Measurements from ENCODE around the gene PROKR2.

PROKR2 gene

DNA sequence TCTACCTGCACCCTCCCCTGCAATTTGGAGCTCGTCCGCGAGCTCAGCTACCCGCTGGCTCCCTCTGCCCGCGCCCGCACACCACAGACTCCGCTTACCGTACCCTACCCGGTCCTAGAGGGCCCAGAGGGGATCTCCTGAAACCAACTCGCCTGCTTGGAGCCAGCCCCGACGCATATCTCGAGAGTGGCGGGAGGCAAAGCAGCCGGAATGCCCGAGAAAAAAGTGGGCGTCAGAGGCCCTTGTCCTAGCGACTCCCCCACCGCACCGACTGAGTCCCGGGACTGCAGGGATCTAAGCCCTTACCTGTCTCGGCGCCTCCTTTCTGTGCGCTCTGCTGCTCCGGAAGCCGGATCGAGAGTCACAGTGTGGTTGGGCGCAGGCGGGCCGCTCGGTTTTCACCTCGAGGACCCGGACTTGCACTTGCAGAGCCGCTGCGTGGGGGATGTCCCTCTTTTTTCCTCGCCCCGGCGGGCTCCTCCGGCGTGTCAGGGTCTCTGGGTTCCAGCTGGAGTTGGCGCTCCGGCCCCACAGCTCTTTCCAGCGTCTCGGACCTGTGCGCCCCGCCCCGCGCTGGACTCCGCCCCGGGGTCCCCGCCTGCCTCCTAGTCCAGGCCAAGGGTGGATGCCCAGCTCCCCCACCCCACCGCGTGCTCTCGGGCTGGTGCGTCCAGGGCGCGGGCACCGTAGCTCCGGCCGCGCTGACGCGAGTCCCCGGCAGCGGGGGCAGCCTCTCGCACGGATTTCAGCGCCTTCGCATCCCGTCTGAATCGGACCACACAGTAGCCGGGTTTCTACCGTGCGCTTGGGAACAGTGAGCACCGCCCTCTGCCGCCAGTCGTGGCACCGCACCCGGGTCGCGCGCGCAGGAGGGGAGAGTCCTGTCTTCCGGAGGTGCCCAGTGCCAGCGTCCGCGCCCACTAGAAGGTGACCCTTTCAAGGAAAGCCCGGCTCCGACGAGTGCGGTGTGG is at the start of gene PROKR2:
Gene PROKR2, minus strand, starts transcription at position 767 of the 971 bp plus-strand sequence. CDS start 2,585 bp downstream, outside the sequence.
- no peak within 1 kb of the TSS for H3K4me3 ChIP-seq (ENCODE audit: low read length in 2 of 2)

DNA sequence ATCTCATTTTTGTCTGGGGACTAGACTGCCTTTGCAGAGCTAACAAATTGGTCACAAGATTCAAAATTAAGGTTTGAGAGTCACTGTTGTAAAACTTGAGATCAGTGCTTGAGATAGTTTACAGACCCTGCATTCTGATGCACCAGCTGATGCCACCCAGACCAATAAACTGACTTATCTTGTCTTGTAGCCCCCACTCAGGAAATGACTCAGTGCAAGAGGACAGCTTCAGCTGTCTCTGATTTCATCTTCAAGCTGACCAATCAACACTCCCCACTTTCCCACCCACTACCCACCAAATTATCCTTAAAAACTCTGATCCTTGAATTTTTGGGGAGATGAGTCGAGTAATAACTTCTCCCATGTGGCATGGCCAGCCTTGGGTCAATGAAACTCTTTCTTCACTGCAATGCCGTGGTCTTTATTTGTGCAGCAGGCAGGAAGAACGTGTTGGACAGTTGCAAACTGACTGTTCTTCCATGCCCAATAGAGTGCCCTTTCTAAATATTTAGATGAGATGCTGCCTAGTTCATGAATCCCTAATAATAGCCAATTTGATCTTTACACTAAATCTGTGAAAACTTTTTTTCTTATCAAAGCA is 48.3 kb upstream of the PROKR2 start:
- no peak overlapping the region for H3K9ac ChIP-seq (ENCODE audit: low read depth in 1 of 2, low read length in 2 of 2)
- H3K36me3 ChIP-seq (ENCODE audit: control insufficient read depth in 2 of 2, insufficient read depth in 2 of 2, low read length in 2 of 2) = no peaks in the 10 kb centered on the region
- no peaks in the 10 kb centered on the region for H3K9me3 ChIP-seq (ENCODE audit: control insufficient read depth in 2 of 2, low read length in 2 of 2)
- H3K4me3 ChIP-seq (ENCODE audit: low read length in 2 of 2) = no peak overlapping the region
- H3K4me1 ChIP-seq (ENCODE audit: control insufficient read depth in 2 of 2, insufficient read depth in 2 of 2, low read length in 2 of 2) = no peaks in the 10 kb centered on the region
- no peak overlapping the region for H3K27ac ChIP-seq (ENCODE audit: low read depth in 2 of 2, low read length in 2 of 2)
- no peaks in the 10 kb centered on the region for H3K27me3 ChIP-seq (ENCODE audit: control insufficient read depth in 2 of 2, insufficient read depth in 2 of 2, low read length in 2 of 2)

More for the DNA sequence above, at the start of gene PROKR2:
- Histone ChIP-seq H3K9ac (ENCODE audit: low read depth in 1 of 2, low read length in 2 of 2) (no peak within 1 kb of the TSS), H3K36me3 (ENCODE audit: control insufficient read depth in 2 of 2, insufficient read depth in 2 of 2, low read length in 2 of 2) (no peaks in the 10 kb centered on the region), H3K27ac (ENCODE audit: low read depth in 2 of 2, low read length in 2 of 2) (no peak within 1 kb of the TSS), H3K4me1 (ENCODE audit: control insufficient read depth in 2 of 2, insufficient read depth in 2 of 2, low read length in 2 of 2) (no peaks in the 10 kb centered on the region), H3K9me3 (ENCODE audit: control insufficient read depth in 2 of 2, low read length in 2 of 2) (no peaks in the 10 kb centered on the region), H3K27me3 (ENCODE audit: control insufficient read depth in 2 of 2, insufficient read depth in 2 of 2, low read length in 2 of 2) (peaks cover 7 to 12% of the 10 kb centered on the region in 2 donors)

DNA sequence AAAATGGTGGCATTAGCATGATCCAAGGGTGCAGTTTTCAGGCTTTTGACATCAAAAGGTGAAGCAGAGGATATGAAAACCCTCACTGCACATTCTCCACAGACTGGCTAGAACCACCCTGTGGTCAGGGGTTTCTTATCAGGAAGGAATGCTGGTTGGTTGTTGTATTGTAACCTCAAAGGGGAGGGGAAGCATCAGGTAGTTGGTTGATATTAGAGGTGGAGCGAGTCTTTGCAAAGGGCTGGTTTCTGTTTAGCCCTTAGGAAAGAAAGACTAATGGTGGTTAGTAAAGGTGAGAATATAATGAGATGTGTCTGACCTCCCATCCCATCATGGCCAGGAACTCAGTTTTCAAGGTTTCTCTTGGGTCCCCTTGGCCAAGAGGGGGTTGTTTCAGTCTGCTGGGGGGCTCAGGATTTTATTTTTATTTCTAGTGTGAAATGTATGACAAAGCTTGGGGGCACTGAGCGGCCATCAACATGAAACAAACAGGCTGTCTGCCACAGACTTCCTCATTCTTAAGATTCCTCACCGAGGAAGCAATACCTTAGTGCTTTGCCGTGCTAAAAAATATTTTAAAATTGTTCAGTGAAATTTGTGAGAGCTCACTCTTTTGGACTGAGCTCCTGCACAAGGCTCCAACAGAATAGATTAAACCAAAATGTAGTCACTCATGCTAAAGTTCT is 47.5 kb upstream of the PROKR2 start:
- H3K36me3 ChIP-seq (ENCODE audit: control insufficient read depth in 2 of 2, insufficient read depth in 2 of 2, low read length in 2 of 2) = no peaks in the 10 kb centered on the region
- H3K9ac ChIP-seq (ENCODE audit: low read depth in 1 of 2, low read length in 2 of 2) = no peak overlapping the region
- no peaks in the 10 kb centered on the region for H3K9me3 ChIP-seq (ENCODE audit: control insufficient read depth in 2 of 2, low read length in 2 of 2)
- no peak overlapping the region for H3K4me3 ChIP-seq (ENCODE audit: low read length in 2 of 2)
- no peak overlapping the region for H3K27ac ChIP-seq (ENCODE audit: low read depth in 2 of 2, low read length in 2 of 2)
- no peaks in the 10 kb centered on the region for H3K4me1 ChIP-seq (ENCODE audit: control insufficient read depth in 2 of 2, insufficient read depth in 2 of 2, low read length in 2 of 2)
- no peaks in the 10 kb centered on the region for H3K27me3 ChIP-seq (ENCODE audit: control insufficient read depth in 2 of 2, insufficient read depth in 2 of 2, low read length in 2 of 2)

DNA sequence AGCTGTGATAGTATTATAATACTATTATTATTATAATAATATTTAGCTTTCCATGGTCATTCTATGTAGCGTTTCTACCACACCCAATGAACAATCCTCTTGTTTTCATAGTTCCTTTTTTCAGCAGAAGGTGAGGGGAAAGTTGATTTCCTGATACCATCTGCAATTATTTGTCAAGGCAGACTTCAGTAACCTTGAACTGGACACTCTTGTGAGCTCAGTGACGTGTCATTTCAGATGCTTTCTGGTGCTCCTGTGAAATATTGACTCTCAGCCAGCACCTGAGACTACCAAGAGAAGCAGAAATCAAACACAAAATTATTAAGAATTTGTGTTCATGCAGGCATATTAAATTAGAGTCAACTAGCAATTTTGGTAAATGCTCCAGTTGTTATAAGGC is 46.0 kb upstream of the PROKR2 start:
- H3K27ac ChIP-seq (ENCODE audit: low read depth in 2 of 2, low read length in 2 of 2) = no peak overlapping the region
- no peaks in the 10 kb centered on the region for H3K27me3 ChIP-seq (ENCODE audit: control insufficient read depth in 2 of 2, insufficient read depth in 2 of 2, low read length in 2 of 2)
- no peaks in the 10 kb centered on the region for H3K36me3 ChIP-seq (ENCODE audit: control insufficient read depth in 2 of 2, insufficient read depth in 2 of 2, low read length in 2 of 2)
- no peaks in the 10 kb centered on the region for H3K9me3 ChIP-seq (ENCODE audit: control insufficient read depth in 2 of 2, low read length in 2 of 2)
- no peak overlapping the region for H3K9ac ChIP-seq (ENCODE audit: low read depth in 1 of 2, low read length in 2 of 2)
- no peaks in the 10 kb centered on the region for H3K4me1 ChIP-seq (ENCODE audit: control insufficient read depth in 2 of 2, insufficient read depth in 2 of 2, low read length in 2 of 2)
- H3K4me3 ChIP-seq (ENCODE audit: low read length in 2 of 2) = no peak overlapping the region

DNA sequence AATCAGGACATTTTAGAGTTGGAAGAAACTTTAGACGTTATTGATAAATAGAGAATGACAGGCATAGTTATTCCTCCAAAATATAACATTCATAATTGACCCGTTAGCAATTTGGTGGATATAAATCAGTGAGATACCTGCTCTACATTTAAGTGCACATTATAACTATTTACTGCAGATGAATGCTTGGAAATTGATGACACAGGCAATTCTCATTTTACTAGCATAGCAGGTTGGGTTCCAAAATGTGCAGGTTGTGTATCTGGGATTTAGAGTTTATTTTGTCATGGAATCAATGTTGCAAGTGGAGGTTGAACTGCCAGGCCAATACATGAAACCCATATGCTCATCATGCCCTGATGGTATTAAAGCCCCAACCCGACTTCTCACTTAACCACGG is 44.4 kb upstream of the PROKR2 start:
- no peak overlapping the region for H3K9ac ChIP-seq (ENCODE audit: low read depth in 1 of 2, low read length in 2 of 2)
- no peaks in the 10 kb centered on the region for H3K36me3 ChIP-seq (ENCODE audit: control insufficient read depth in 2 of 2, insufficient read depth in 2 of 2, low read length in 2 of 2)
- H3K27ac ChIP-seq (ENCODE audit: low read depth in 2 of 2, low read length in 2 of 2) = no peak overlapping the region
- no peaks in the 10 kb centered on the region for H3K9me3 ChIP-seq (ENCODE audit: control insufficient read depth in 2 of 2, low read length in 2 of 2)
- H3K4me3 ChIP-seq (ENCODE audit: low read length in 2 of 2) = no peak overlapping the region
- H3K4me1 ChIP-seq (ENCODE audit: control insufficient read depth in 2 of 2, insufficient read depth in 2 of 2, low read length in 2 of 2) = no peaks in the 10 kb centered on the region
- no peaks in the 10 kb centered on the region for H3K27me3 ChIP-seq (ENCODE audit: control insufficient read depth in 2 of 2, insufficient read depth in 2 of 2, low read length in 2 of 2)

DNA sequence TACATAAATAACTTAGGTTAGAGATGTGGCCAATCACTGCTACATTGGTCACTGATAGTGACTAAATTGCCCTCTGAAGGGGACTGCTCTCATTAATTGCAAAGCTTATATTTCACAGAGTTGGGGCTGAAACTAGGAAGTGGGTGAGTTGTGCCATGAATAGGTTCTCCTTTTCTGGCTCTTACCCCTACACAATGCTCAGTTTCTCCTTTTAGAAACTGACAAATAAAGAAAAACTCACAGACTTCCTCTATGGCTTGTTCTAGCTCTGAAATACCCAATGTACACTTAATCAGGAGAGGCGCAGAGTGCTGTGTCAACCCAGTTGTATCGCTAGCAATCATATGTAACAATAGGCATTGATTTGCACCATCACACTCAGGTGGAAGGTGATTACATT is 41.2 kb upstream of the PROKR2 start:
- Histone ChIP-seq H3K9me3 (ENCODE audit: control insufficient read depth in 2 of 2, low read length in 2 of 2) (no peaks in the 10 kb centered on the region), H3K4me1 (ENCODE audit: control insufficient read depth in 2 of 2, insufficient read depth in 2 of 2, low read length in 2 of 2) (no peaks in the 10 kb centered on the region), H3K9ac (ENCODE audit: low read depth in 1 of 2, low read length in 2 of 2) (no peak overlapping the region), H3K4me3 (ENCODE audit: low read length in 2 of 2) (no peak overlapping the region), H3K27ac (ENCODE audit: low read depth in 2 of 2, low read length in 2 of 2) (no peak overlapping the region), H3K27me3 (ENCODE audit: control insufficient read depth in 2 of 2, insufficient read depth in 2 of 2, low read length in 2 of 2) (no peaks in the 10 kb centered on the region), H3K36me3 (ENCODE audit: control insufficient read depth in 2 of 2, insufficient read depth in 2 of 2, low read length in 2 of 2) (no peaks in the 10 kb centered on the region)

DNA sequence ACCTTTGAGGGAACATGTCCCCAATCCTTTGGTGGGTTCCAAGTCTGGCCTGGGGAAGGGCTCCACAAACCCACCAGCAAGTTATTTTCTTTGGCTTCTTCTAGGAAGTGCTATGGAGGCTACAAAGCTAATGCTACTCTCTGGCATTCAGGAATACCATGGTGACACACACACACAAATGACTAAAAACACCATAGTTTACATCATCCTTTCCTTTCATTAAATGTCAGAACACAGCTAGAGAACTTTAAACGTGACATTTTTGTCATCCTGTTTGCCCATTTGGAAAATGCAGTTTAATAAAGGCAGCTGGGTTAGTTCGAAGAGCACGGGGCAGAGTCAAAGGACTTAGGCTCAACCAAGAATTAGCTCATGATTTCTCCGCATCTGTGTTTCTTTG is 40.2 kb upstream of the PROKR2 start:
- no peak overlapping the region for H3K4me3 ChIP-seq (ENCODE audit: low read length in 2 of 2)
- no peaks in the 10 kb centered on the region for H3K4me1 ChIP-seq (ENCODE audit: control insufficient read depth in 2 of 2, insufficient read depth in 2 of 2, low read length in 2 of 2)
- no peaks in the 10 kb centered on the region for H3K27me3 ChIP-seq (ENCODE audit: control insufficient read depth in 2 of 2, insufficient read depth in 2 of 2, low read length in 2 of 2)
- H3K9ac ChIP-seq (ENCODE audit: low read depth in 1 of 2, low read length in 2 of 2) = no peak overlapping the region
- H3K36me3 ChIP-seq (ENCODE audit: control insufficient read depth in 2 of 2, insufficient read depth in 2 of 2, low read length in 2 of 2) = no peaks in the 10 kb centered on the region
- H3K27ac ChIP-seq (ENCODE audit: low read depth in 2 of 2, low read length in 2 of 2) = no peak overlapping the region
- no peaks in the 10 kb centered on the region for H3K9me3 ChIP-seq (ENCODE audit: control insufficient read depth in 2 of 2, low read length in 2 of 2)

DNA sequence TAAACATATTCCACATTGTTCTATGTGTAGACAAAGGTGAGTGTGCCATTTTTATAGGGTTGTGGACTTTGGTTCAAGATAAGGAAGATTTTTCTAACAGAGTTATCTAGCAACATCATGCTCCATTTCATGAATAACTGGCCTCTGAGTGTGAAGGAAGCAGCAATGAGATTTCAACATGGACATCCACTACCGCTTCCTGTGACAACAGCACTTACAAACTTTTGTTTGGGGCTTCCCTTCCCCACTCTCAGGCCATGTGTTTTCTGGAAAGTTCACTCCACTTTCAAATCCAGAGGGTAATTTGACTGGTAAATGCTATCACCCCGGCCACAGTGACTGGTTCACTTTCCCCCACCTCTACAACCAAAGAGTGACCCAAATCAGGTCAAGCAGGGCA is 38.1 kb upstream of the PROKR2 start:
- Histone ChIP-seq H3K4me1 (ENCODE audit: control insufficient read depth in 2 of 2, insufficient read depth in 2 of 2, low read length in 2 of 2) (no peaks in the 10 kb centered on the region), H3K27me3 (ENCODE audit: control insufficient read depth in 2 of 2, insufficient read depth in 2 of 2, low read length in 2 of 2) (no peaks in the 10 kb centered on the region), H3K4me3 (ENCODE audit: low read length in 2 of 2) (no peak overlapping the region), H3K9me3 (ENCODE audit: control insufficient read depth in 2 of 2, low read length in 2 of 2) (no peaks in the 10 kb centered on the region), H3K36me3 (ENCODE audit: control insufficient read depth in 2 of 2, insufficient read depth in 2 of 2, low read length in 2 of 2) (no peaks in the 10 kb centered on the region), H3K9ac (ENCODE audit: low read depth in 1 of 2, low read length in 2 of 2) (no peak overlapping the region), H3K27ac (ENCODE audit: low read depth in 2 of 2, low read length in 2 of 2) (no peak overlapping the region)

DNA sequence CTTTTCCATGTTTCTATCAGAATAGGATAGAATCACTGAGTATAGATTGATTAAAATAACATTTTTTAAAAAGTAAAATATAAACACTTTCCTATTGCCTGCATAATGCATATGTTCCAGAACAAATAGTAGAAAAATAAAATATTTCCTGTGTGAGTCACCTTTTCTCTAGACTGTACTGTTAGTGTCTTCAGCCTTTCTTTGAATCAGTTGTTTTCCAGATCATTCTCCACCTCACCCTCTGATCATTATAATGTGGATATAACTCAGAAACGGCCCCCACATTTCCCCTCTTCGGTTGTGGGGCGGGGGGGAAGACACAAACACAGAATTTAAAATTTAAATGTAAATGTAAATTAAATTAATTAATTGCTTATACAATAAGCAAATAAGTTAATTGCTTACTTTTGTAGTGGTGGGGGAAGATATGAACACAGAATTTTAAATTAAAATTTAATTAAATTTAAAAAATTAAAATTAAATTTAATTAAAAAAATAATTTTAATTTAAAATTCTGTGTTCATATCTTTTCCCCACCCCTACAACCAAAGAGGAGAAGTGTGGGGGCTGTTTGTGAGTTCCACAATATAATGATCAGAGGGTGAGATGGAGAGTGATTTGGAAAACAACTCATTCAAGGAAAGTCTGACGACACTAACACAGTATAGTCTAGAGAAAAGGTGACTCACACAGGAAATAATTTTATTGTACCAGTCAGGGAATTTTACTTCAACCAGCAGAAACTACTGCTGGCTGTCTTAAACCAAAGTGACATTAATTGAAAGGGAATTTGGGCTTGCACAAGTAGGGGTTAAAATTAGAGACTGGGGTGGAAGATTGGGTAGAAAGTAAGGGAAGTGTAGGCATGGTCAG is 37.1 kb upstream of the PROKR2 start:
- no peaks in the 10 kb centered on the region for H3K27me3 ChIP-seq (ENCODE audit: control insufficient read depth in 2 of 2, insufficient read depth in 2 of 2, low read length in 2 of 2)

More for the DNA sequence above, 37.1 kb upstream of the PROKR2 start:
- H3K9me3 ChIP-seq (ENCODE audit: control insufficient read depth in 2 of 2, low read length in 2 of 2) = no peaks in the 10 kb centered on the region
- H3K9ac ChIP-seq (ENCODE audit: low read depth in 1 of 2, low read length in 2 of 2) = no peak overlapping the region
- H3K27ac ChIP-seq (ENCODE audit: low read depth in 2 of 2, low read length in 2 of 2) = no peak overlapping the region
- H3K36me3 ChIP-seq (ENCODE audit: control insufficient read depth in 2 of 2, insufficient read depth in 2 of 2, low read length in 2 of 2) = no peaks in the 10 kb centered on the region
- no peak overlapping the region for H3K4me3 ChIP-seq (ENCODE audit: low read length in 2 of 2)
- H3K4me1 ChIP-seq (ENCODE audit: control insufficient read depth in 2 of 2, insufficient read depth in 2 of 2, low read length in 2 of 2) = no peaks in the 10 kb centered on the region
